Tongue (tissue), 3 donors: ENCODE measurements around the gene CMIP. TPM values are rescaled to one million over a fixed set of nuclear protein-coding genes. Genes with fewer than 3 reads are reported as not detected.

Experiments used
- DNase-seq: peaks from one replicate; pipeline ENCODE4 v3.0.0-alpha.2; 2015
- small RNA-seq: library from RNA; depleted of rRNA; stranded (forward); fragments of <200 nt; gene quantifications from one replicate; pipeline ENCODE3, GENCODE V24; 2014; ENCODE audit warnings: low replicate concordance
- total RNA-seq: library from RNA; depleted of rRNA; stranded (reverse); fragments of >200 nt; gene quantifications from one replicate; pipeline ENCODE4 v1.2.3, GENCODE V29; 2014

CMIP gene
- total RNA-seq, 1 donor from 2014 or later, result 30.0 TPM

DNA sequence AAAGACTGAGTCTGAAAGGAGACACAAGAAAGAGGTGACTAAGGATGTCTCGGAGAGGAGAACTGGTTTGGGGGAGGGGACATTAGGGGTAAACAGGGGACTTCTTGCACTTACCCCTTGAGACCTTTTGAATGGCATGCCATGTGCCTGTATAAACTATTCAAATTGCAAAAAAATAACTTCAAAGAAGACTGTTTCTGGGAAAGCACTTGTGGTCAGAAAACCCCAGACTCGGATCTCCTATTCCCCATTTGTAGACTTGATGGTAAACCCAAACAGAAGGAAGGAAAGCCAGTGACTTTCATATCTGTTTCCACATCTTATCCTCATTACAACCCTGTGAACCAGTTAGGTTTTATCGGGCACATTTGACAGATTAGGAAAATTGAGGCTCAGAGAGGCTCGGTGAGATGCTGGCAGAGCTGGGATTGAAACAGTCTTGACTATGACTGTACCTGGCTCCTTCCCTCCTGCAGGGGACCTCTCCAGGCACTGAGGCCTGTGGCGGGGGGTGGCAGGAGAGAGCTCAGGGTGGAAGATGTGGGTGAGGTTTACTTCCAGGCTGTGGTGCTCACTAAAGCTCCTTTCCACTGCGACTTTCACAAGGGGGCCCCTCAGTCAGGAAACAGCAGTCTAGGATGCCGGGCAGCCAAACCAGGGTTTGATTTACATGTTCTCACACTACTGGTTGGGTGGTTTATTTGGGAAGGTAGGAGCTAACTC, 304.0 kb downstream of the CMIP start:
- DNase-seq, result no peak

DNA sequence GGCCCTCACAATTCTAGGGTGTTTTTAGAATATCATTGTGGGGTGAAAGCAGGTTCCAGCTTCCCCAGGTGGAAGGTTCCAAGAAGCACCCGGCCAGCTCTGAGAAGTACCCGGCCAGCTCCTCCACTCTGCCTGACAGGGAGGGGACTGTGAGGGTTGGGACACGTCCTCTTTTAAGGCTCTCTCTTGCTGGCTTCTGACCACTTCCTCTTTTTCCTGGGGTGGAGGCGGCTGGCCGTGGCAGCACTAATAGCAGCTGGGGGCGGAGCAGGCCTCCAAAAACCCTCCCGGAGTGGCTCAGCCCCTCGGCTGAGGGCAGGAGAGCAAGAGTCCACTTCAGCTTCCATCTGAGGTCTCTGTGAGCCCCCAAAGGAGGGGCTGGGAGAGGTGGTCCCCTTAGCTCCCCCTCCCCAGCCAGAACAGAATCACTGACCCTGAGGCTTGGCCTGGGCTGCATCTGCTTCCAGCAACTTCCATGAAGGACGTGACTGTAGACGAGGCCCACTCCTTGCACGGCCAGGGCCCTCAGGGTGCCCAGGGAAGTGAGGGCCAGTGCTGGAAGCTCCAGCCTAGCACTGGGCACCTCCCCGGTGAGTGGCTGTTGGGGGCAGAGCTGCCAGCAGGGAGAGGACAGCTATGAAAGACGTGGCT, 307.7 kb downstream of the CMIP start:
- peak; percentile 31 for DNase-seq

DNA sequence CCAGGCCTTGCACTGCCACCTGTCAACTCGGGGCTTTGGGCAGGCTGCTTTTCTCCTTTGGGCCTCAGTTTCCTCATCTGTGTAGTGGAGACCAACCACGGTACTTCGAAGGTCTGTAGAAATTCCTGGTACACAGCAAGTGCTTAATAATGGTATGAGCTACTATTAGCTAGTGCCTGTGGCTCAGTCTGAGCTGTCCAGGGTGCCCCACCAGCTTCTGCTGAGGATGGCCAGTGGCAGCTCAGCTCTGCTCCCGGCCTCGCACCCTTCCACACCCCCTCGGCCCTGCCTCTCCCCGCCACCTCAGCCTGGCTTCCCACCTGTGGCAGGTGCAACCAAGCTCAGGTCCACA, 308.2 kb downstream of the CMIP start:
- DNase-seq, result no peak

DNA sequence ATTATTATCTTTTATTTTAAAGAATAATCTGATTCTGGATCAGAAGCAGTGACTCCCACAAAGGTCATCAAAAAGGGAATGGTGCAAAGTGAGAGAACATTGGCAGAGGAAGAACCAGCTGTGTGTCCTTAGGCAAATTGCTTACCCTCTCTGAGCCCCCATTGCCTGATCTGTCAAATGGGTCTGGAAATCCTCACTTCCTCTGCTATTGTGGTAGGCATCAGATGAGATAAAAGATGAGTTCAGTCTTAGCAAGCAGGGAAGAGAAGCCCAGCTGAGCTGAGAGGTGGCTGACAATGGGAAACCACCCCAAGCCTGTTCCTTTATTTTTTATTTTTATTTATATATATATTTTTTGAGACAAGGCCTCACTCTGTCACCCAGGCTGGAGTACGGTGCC, 310.2 kb downstream of the CMIP start:
- DNase-seq, result no peak

DNA sequence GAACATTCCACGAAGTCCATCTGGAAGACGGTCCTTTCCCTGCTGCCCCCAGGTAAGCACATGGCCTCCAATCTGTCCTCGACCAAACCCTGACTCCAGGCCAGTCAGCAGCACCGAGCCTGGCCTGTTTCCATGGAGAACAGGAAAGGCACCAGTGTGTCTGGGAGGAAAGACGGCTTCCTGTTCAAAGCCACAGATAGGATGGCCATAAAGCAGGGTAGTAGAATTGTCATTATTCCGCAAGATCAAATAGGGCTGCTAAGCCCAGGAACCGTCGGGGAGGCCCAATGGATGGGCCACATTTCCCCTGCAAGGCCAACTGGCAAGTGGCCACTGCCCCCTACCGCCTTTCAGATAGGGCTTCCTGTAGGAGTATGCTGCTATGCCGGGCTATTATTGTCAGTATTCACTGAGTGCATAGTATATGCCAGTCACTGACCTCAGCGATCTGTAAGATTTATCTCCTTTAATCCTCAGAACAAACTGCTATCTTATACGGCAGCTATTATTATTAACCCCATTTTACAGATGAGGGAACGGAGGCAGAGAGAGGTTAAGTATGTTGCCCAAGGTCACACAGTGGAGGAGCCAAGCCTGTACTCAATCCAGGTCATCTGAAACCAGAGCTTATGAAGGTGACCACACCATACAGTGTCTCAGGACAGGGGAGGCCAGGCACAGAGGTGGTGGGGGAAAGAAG, 311.5 kb downstream of the CMIP start:
- DNase-seq, result no peak

DNA sequence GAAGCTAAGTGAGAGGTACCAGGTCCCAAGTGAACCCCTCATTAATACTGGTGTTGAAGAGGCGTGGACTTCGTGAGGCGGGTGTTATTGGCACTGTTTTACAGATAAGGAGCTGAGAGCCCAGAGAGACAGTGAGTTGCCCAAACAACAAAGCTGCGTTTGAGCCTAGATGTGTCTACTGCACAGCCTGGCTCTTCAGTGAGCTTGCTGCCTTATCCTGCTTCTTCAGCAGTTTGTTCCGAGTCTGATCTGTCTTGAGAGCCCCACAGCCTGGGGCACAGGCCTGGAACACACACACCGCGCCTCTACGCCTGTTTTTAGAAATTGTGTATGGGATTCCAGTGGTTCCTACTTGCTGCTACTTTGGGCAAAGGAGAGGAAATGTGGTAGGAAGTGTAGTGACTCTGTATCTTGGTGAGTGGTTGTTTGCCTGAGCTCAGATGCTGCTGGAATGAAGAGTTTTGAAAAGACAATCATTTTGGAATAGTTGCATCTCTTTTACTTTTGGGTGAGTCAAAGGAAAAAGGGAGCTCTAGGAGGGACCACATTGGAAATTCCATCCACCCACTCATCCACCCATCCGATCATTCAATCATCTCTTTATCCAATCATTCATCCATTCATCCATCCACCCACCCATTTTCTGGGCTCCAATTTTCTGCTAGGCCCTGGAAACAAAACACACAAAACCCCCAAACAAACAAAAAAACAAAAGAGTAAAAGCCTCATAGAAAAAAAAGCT, 312.2 kb downstream of the CMIP start:
- DNase-seq, result no peak

DNA sequence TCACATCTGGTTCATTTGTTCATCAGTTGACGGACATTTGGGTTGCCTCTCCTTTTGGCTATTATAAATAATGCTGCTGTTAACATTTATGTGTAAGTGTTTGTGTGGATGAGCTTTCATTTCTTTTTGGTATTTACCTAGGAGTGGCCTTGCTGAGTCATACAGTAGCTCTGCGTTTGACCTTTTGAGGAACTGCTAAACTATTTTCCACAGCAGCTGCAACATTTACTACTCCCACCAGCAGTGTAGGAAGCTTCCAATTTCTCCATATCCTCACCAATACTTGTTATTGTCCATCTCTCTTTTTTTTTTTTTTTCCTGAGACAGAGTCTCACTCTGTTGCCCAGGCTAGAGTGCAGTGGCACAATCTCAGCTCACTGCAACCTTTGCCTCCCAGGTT, 313.8 kb downstream of the CMIP start:
- DNase-seq, result no peak

Small RNA genes within 50 kb of the gene (small RNA-seq; reads per million reads assigned to genes)
- gene MIR6504 (not detected), gene MIR7854 (0.10 reads per million)

Other genes starting within 250 kb of the CMIP start
- 0.10 TPM for gene BCO1, start 206.1 kb upstream of the CMIP start, total RNA-seq
- 31.6 TPM for gene GAN, start 129.8 kb upstream of the CMIP start, total RNA-seq